HG02884 (cell line): ENCODE measurements around the gene KAT5.
"Not testable (repeated sequence)": the region's sequence is repeated elsewhere in the genome, so short reads cannot be mapped to it uniquely, and the experiment has no call there.

Experiments
- ATAC-seq: cut with Tn5 transposase; IDR thresholded peaks from one replicate; pipeline ENCODE4 v1.9.1; 2021; ENCODE audit warnings: mild to moderate bottlenecking, moderate library complexity; ENCODE audit not compliant: unreplicated experiment

The KAT5 gene

DNA sequence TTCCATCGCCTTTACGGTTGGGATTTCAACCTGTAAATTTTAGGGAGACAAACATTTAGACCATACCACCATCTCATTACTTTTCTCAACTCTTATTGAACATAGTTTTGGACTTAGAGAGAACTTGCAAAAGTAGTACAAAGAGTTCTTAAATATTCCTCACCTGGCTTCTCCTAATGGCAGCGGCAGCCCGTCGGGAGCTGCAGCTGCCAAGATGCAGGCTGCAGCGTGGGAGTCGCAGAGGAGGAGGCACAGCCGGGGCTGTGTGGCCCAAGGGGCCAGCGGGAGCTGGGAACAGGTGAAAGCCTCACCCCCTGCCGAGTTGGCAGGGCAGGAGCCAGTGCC is 31.6 kb downstream of the KAT5 start:
- ATAC-seq, result no peak

DNA sequence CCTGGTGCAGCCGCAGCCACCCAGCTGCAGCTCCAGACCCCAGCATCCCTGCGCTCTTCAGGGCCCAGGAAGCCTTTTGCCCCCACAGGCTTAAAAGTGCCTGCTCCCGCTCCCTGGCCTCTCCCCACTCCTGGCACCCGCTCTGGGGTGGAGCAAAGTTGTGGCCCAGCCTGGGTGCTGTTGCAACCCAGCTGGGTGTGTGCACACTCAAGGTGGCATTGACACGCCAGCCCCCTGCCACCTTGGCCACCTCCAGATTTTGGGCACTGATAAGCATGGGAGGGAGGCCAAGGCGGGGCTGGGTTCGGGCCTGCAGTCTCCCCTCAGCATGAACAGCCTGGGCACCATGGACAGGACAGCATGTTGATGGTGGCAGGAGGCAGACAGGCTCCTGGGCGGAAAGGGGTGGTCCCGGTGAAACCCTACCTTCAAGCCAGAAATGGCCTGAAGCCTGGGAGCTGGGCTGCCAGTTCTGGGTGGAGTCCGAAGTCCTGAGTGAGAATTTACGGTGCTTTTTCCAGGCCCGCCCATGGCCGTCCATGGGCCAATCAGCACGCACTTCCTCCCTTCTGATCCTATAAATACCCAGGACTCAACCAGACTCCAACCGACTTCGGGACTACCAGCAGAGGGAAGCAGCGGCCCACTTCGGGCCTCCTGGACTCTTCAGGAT is 32.1 kb downstream of the KAT5 start:
- no peak for ATAC-seq

DNA sequence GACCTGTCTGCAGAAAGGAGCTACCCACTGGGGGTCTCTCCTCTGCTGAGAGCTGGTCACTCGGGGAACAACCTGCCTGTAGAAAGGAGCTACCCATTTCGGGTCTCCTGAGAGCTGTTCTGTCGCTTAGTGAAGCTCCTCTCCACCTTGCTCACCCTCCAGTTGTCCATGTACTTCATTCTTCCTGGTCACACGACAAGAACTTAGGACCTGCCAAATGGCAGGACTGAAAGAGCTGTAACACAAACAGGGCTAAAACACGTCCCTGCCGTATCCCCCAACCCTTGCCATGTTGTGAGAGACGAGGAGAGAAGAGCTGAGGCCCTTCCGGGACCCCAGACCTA is 32.6 kb downstream of the KAT5 start:
- ATAC-seq, result no peak

- ATAC-seq, result no peak
These were observed 33.0 kb downstream of the KAT5 start for GRCh38 chr11:65745049-65745448.

DNA sequence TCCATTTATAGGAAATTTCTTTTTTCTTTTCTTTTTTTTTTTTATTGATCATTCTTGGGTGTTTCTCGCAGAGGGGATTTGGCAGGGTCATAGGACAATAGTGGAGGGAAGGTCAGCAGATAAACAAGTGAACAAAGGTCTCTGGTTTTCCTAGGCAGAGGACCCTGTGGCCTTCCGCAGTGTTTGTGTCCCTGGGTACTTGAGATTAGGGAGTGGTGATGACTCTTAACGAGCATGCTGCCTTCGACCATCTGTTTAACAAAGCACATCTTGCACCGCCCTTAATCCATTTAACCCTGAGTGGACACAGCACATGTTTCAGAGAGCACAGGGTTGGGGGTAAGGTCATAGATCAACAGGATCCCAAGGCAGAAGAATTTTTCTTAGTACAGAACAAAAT is 50.1 kb downstream of the KAT5 start:
- not testable (repeated sequence) for ATAC-seq

DNA sequence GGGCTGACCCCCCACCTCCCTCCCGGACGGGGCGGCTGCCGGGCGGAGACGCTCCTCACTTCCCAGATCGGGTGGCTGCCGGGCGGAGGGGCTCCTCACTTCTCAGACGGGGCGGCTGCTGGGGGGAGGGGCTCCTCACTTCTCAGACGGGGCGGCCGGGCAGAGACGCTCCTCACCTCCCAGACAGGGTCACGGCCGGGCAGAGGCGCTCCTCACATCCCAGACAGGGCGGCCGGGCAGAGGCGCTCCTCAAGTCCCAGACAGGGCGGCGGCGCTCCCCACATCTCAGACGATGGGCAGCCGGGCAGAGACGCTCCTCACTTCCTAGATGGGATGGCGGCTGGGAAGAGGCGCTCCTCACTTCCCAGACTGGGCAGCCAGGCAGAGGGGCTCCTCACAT is 50.8 kb downstream of the KAT5 start:
- ATAC-seq, result not testable (repeated sequence)

GRCh38 chr11:65764434-65764833 is 52.4 kb downstream of the KAT5 start:
- no peak for ATAC-seq

GRCh38 chr11:65766535-65766934 is 54.5 kb downstream of the KAT5 start:
- ATAC-seq, result no peak

- no peak for ATAC-seq
These were observed 55.4 kb downstream of the KAT5 start for GRCh38 chr11:65767406-65767805.

DNA sequence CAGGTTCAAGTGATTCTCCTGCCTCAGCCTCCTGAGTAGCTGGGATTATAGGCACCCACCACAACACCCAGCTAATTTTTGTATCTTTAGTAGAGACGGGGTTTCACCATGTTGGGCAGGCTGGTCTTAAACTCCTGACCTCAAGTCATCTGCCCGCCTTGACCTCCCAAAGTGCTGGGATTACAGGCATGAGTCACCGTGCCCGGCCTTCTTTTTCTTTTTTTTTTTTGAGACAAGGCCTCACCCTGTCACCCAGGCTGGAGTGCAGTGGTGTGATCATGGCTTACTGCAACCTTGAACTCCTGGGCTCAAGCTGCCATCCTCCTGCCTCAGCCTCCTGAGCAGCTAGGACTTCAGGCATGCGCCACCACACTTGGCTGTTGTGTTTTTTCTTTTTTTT is 55.8 kb downstream of the KAT5 start:
- ATAC-seq, result not testable (repeated sequence)
